BE2C (cell line): ENCODE measurements around the gene DES.

Experiments
- DNase-seq: peaks from one replicate; pipeline ENCODE4 v3.0.0-alpha.2; 2020
- H3K27me3 ChIP-seq: fragments of 250-450 bp; sonication (Bioruptor Pico); 2 replicates; pipeline ENCODE4 v1.5.1; 2020; ENCODE audit warnings: mild to moderate bottlenecking
- H3K36me3 ChIP-seq: fragments of 250-450 bp; sonication (Bioruptor Pico); 2 replicates; pipeline ENCODE4 v1.5.1; 2020; ENCODE audit warnings: mild to moderate bottlenecking
- H3K4me1 ChIP-seq: fragments of 250-450 bp; sonication (Bioruptor Pico); 2 replicates; pipeline ENCODE4 v1.5.1; 2020
- H3K4me3 ChIP-seq: 2 replicates; pipeline ENCODE4 v1.5.1; 2011; ENCODE audit warnings: low read depth, low read length
- H3K9me3 ChIP-seq: fragments of 250-450 bp; sonication (Bioruptor Pico); 2 replicates; pipeline ENCODE4 v1.5.1; 2020
- TF ChIP-seq, protein P1 (sequence below): IDR thresholded peaks from 2 replicates; pipeline ENCODE4 v1.5.1; 2012; ENCODE audit warnings: mild to moderate bottlenecking, low read depth, low read length

DES gene

DNA sequence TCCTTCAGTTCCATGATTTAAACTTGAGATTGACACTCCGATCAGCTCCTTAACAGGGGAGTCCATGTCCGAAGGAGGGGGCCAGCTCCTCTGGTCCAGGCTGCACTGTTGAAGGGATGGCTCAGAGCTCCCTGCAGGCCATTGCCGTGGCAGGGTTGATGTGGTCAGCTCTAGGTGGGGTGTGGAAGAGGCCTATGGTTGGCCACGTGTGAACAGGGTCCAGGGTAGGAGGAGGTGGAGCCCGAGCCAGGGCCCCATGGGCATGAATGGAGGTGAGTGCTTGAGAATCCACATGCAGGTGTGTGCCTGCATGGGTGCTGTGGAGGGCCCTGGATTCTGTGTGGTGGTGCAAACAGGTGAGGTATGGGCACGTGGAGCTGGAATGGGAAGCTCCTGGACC is 17.5 kb downstream of the DES start:
- TF ChIP-seq, protein P1, sequence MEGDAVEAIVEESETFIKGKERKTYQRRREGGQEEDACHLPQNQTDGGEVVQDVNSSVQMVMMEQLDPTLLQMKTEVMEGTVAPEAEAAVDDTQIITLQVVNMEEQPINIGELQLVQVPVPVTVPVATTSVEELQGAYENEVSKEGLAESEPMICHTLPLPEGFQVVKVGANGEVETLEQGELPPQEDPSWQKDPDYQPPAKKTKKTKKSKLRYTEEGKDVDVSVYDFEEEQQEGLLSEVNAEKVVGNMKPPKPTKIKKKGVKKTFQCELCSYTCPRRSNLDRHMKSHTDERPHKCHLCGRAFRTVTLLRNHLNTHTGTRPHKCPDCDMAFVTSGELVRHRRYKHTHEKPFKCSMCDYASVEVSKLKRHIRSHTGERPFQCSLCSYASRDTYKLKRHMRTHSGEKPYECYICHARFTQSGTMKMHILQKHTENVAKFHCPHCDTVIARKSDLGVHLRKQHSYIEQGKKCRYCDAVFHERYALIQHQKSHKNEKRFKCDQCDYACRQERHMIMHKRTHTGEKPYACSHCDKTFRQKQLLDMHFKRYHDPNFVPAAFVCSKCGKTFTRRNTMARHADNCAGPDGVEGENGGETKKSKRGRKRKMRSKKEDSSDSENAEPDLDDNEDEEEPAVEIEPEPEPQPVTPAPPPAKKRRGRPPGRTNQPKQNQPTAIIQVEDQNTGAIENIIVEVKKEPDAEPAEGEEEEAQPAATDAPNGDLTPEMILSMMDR = no peak
- Histone ChIP-seq H3K4me1 (peaks cover 6% of the 10 kb centered on the region), H3K9me3 (no peaks in the 10 kb centered on the region), H3K27me3 (no peaks in the 10 kb centered on the region), H3K36me3 (no peaks in the 10 kb centered on the region), H3K4me3 (no peak overlapping the region)
- DNase-seq = no peak

DNA sequence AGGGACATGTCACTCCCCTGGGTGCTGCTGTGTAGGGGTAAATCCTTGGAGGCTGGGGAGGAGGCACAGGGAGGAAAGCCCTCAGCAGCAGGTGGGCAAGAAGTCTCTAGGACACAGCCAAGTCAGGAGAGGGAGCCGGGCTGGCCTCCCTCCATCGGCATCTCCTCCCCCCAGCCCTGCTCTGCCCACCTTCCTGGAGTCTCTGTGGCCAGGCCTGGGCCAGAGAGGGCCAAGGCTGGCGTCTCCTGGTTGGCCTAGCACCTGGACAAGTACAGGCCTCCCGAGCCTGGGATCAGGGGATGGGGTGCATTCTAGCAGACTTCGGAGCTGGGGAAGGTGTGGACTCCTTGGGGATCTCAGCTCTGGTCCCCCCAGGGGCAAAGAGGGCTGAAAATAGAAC is 18.3 kb downstream of the DES start:
- TF ChIP-seq, protein P1 = no peak
- peaks cover 4% of the 10 kb centered on the region for H3K4me1 ChIP-seq
- no peaks in the 10 kb centered on the region for H3K27me3 ChIP-seq
- no peak overlapping the region for H3K4me3 ChIP-seq
- DNase-seq = no peak
- H3K9me3 ChIP-seq = no peaks in the 10 kb centered on the region
- H3K36me3 ChIP-seq = no peaks in the 10 kb centered on the region

DNA sequence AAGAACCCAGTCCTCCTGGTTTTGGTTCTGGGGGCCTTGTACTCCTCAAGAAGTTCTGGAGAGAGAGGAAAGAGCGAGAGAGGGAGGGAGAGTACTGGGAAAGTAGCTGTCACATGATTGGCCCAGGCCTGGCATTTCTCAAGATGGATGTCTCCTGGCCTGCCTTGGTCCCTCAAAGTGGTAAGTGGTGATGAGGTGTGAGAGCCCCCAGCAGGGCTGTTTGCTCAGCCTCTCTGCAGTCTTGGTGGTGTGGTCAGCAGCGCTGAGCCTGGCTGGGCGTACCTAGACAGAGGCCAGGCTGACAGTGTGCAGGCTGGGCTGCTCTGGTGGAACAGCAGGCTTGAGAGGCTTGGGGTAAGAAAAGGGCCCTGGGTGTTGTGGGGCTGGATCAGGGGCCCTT is 19.0 kb downstream of the DES start:
- Histone ChIP-seq H3K36me3 (no peaks in the 10 kb centered on the region), H3K4me1 (peaks cover 5% of the 10 kb centered on the region), H3K9me3 (no peaks in the 10 kb centered on the region), H3K27me3 (no peaks in the 10 kb centered on the region), H3K4me3 (no peak overlapping the region)
- TF ChIP-seq, protein P1 = no peak
- DNase-seq = no peak

DNA sequence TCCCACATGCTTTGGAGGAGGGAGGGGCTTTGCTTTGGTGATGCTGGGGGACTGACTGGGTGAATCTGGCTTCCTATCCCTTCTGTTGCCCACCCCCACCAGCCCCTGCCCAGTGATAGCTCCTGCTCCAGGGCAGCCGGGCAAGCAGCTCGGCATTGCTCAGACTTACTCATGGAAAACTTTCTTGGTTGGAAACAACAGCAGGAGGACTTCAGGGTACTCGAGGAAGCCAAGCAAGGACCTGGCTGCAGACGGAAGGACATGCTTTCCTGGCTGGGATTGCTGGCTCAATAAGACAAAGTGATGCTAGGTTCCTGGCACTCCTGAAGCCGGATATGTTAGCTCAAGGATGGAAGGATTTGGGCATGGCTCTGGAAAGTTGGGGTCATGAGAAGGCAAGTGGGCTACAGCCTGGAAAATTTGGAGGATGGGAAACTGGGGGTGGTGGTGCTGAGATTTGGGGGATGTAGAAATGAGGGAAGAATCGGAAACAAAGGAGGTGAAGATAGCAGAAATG is 19.6 kb downstream of the DES start:
- TF ChIP-seq, protein P1 = no peak
- Histone ChIP-seq H3K27me3 (no peaks in the 10 kb centered on the region), H3K4me3 (no peak overlapping the region), H3K9me3 (no peaks in the 10 kb centered on the region), H3K4me1 (peaks cover 6% of the 10 kb centered on the region), H3K36me3 (no peaks in the 10 kb centered on the region)
- no peak for DNase-seq

DNA sequence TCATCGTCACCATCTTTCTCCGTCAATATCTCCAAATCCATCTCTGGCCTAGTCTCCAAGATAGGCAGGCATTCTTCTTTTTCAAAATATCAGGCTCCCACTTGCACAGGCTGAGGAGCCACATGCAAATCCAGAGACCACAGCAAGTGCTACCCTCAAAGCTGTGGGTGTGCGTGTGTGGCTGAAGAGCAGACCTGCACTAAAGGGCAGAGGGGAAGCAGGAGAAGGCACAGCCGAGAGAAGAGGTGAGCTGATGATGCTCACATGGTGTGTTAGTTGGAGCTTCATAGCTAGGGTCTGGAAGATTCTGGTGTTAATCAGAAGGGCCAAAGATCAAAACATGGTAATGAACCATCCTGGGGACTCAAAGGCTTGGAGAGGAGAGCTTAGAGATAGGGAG is 20.3 kb downstream of the DES start:
- H3K27me3 ChIP-seq = no peaks in the 10 kb centered on the region
- DNase-seq = no peak
- no peak overlapping the region for H3K4me3 ChIP-seq
- H3K9me3 ChIP-seq = no peaks in the 10 kb centered on the region
- H3K36me3 ChIP-seq = peaks cover 5% of the 10 kb centered on the region; the same call in 1 of the 2 replicates
- H3K4me1 ChIP-seq = peaks cover 13% of the 10 kb centered on the region
- TF ChIP-seq, protein P1 = no peak

DNA sequence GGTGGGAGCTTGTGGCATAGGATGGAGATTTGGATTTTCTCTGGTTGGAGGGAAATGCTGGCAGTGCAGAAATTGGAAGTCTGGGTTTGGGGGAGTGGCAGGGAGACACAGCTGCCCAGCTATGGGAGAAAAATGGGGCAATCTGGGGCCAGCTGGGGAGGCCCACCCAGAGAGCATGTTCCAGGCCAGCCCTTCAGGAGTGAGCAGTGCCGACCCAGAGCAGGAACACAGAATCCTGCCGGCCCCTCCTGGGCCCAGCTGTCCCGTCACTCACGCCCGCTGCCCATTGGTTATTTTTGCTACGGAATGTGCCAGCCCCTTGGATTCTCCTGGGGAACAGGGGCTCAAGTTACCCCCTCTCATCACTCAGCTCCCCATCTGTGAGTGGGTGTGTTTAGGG is 21.3 kb downstream of the DES start:
- no peak for DNase-seq
- TF ChIP-seq, protein P1 = no peak
- H3K4me3 ChIP-seq = no peak overlapping the region
- peaks cover 5% of the 10 kb centered on the region; the same call in 1 of the 2 replicates for H3K36me3 ChIP-seq
- peaks cover 21% of the 10 kb centered on the region for H3K4me1 ChIP-seq
- H3K9me3 ChIP-seq = no peaks in the 10 kb centered on the region
- no peaks in the 10 kb centered on the region for H3K27me3 ChIP-seq
